Measurements from ENCODE around the gene IARS2.

The IARS2 gene

GRCh38 chr1:220119043-220119512 lies 25.1 kb downstream of the IARS2 start:
- no peak overlapping the region for H3K4me3 ChIP-seq (ENCODE audit: low read depth, low read length)
- no peak for DNase-seq (ENCODE audit: low read depth)
- TF ChIP-seq CTCF (IDR thresholded peaks at IDR 0.05; ENCODE audit: control insufficient read depth, extremely low read depth, insufficient read depth): no peak

GRCh38 chr1:220121791-220122530 lies 28.0 kb downstream of the IARS2 start:
- no peak overlapping the region for H3K4me3 ChIP-seq (ENCODE audit: low read depth, low read length)
- no peak for DNase-seq (ENCODE audit: low read depth)
- TF ChIP-seq CTCF (IDR thresholded peaks at IDR 0.05; ENCODE audit: control insufficient read depth, extremely low read depth, insufficient read depth): no peak

GRCh38 chr1:220123066-220123465 lies 29.1 kb downstream of the IARS2 start:
- TF ChIP-seq CTCF (IDR thresholded peaks at IDR 0.05; ENCODE audit: control insufficient read depth, extremely low read depth, insufficient read depth): no peak
- DNase-seq (ENCODE audit: low read depth): no peak
- no peak overlapping the region for H3K4me3 ChIP-seq (ENCODE audit: low read depth, low read length)

- TF ChIP-seq CTCF (IDR thresholded peaks at IDR 0.05; ENCODE audit: control insufficient read depth, extremely low read depth, insufficient read depth): peak; percentile 28; the same call in 1 of the 2 replicates
- DNase-seq (ENCODE audit: low read depth): no peak
- no peak overlapping the region for H3K4me3 ChIP-seq (ENCODE audit: low read depth, low read length)
Measured at GRCh38 chr1:220123889-220124288, 30.0 kb downstream of the IARS2 start.

GRCh38 chr1:220124542-220124941 lies 30.6 kb downstream of the IARS2 start:
- H3K4me3 ChIP-seq (ENCODE audit: low read depth, low read length): no peak overlapping the region
- no peak for TF ChIP-seq CTCF (IDR thresholded peaks at IDR 0.05; ENCODE audit: control insufficient read depth, extremely low read depth, insufficient read depth)
- DNase-seq (ENCODE audit: low read depth): no peak

- H3K4me3 ChIP-seq (ENCODE audit: low read depth, low read length): no peak overlapping the region
- no peak for DNase-seq (ENCODE audit: low read depth)
- TF ChIP-seq CTCF (IDR thresholded peaks at IDR 0.05; ENCODE audit: control insufficient read depth, extremely low read depth, insufficient read depth): no peak
Measured at GRCh38 chr1:220127076-220127475, 33.1 kb downstream of the IARS2 start.

All from LNCaP clone FGC (cell line).